Measurements from ENCODE around the gene PLA2G6.

- TF ChIP-seq EP300 (IDR thresholded peaks at IDR 0.05) (no peak), CTCF (IDR thresholded peaks at IDR 0.05) (no peak), POLR2AphosphoS5 (IDR thresholded peaks at IDR 0.05) (no peak), POLR2A (IDR thresholded peaks at IDR 0.05) (no peak)
These were observed 83.0 kb downstream of the PLA2G6 start for GRCh38 chr22:38098410-38099249.

Data from upper lobe of left lung (tissue), 4 donors.